IPS-15b (cell line): Measurements from ENCODE around the gene IDH2.

ENCODE experiments used
- H3K27me3 ChIP-seq: one replicate; pipeline ENCODE4 v1.6.1; 2013; ENCODE audit warnings: low read length; ENCODE audit not compliant: control insufficient read depth, insufficient read depth
- H3K36me3 ChIP-seq: one replicate; pipeline ENCODE4 v1.6.1; 2013; ENCODE audit warnings: low read length; ENCODE audit not compliant: control insufficient read depth, insufficient read depth
- H3K4me1 ChIP-seq: one replicate; pipeline ENCODE4 v1.6.1; 2013; ENCODE audit warnings: mild to moderate bottlenecking, low read length; ENCODE audit not compliant: control insufficient read depth, insufficient read depth
- H3K4me3 ChIP-seq: one replicate; pipeline ENCODE4 v1.5.1; 2013; ENCODE audit warnings: low read depth, low read length
- H3K9ac ChIP-seq: one replicate; pipeline ENCODE4 v1.6.1; 2013; ENCODE audit warnings: low read depth, mild to moderate bottlenecking, low read length
- H3K9me3 ChIP-seq: one replicate; pipeline ENCODE4 v1.6.1; 2013; ENCODE audit warnings: mild to moderate bottlenecking, low read length; ENCODE audit not compliant: control insufficient read depth, insufficient read depth

IDH2 gene

DNA sequence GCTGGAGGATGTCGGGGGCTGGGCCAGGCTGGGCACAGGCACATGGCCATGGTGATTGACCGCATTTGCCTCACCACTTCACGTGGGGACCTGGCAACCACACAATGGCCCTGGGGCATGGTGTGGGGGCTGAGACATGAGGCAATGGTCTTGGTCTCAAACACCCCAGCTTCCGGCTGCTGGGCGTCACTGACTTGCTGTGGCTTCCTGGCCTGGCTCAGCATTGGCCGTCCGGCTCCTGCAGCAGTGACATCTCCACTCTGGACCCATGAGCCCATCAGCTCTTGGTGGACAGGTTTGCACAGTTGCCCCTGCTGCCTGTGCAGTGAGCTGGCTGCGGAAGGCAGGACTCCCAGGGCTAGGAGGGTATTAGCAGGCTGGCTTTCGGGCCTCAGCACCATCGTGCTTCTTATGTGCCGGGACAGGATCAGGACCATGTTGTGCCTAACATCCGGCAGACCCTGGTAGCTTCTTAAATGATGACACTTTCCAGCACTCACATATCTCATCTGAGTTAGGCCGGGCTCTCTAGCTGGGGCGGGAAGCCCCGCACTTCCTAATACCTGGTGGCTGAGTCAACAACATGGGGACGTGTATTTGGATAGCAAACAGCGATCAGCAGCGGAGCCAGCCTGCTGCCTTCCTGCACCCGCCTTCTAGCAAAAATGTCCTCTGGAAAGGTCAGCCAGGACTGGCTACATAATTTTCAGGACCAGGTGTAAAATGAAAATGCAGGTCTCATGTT lies 67.0 kb downstream of the IDH2 start:
- Histone ChIP-seq H3K9ac (no peak overlapping the region), H3K36me3 (no peaks in the 10 kb centered on the region), H3K27me3 (no peaks in the 10 kb centered on the region), H3K4me3 (no peak overlapping the region), H3K9me3 (no peaks in the 10 kb centered on the region), H3K4me1 (peaks cover 5% of the 10 kb centered on the region)

GRCh38 chr15:90033448-90033847 lies 68.8 kb downstream of the IDH2 start:
- no peak overlapping the region for H3K4me3 ChIP-seq
- no peaks in the 10 kb centered on the region for H3K9me3 ChIP-seq
- no peaks in the 10 kb centered on the region for H3K36me3 ChIP-seq
- peaks cover 5% of the 10 kb centered on the region for H3K4me1 ChIP-seq
- no peak overlapping the region for H3K9ac ChIP-seq
- H3K27me3 ChIP-seq, result no peaks in the 10 kb centered on the region
